OCI-LY7 (cell line): ENCODE measurements around the gene PIP5K1C.
A peak's percentile ranks its signal among the peaks of the same experiment; 100 is the strongest.

ENCODE experiments used
- CTCF ChIP-seq: fragments of 200-600 bp; sonication (generic); conservative IDR thresholded peaks from 2 replicates; pipeline ENCODE4 v1.5.1; 2014; ENCODE audit warnings: mild to moderate bottlenecking, antibody characterized with exemption, low read length, moderate library complexity, mixed read lengths
- EZH2phosphoT487 ChIP-seq: fragments of 200-600 bp; sonication (generic); IDR thresholded peaks from 2 replicates; pipeline ENCODE4 v1.6.1; 2018; ENCODE audit warnings: low read depth, borderline replicate concordance, mild to moderate bottlenecking, mixed run types, antibody characterized with exemption, low read length, moderate library complexity, mixed read lengths

GRCh38 chr19:3653865-3654513 is 46.3 kb downstream of the PIP5K1C start:
- peak; percentile 57 for TF ChIP-seq CTCF
- TF ChIP-seq EZH2phosphoT487: no peak
